ENCODE data around the gene ATG9B. TPM values are rescaled to one million over a fixed set of nuclear protein-coding genes. Genes with fewer than 3 reads are reported as not detected.

The ATG9B gene
- total and polyA plus RNA-seq, 2 of the 13 experiments (the other 11 are each of a cell fraction or from before 2014, with no cell fraction given): 0.24 TPM; not detected in 1

GRCh38 chr7:151028131-151028947 lies 4.0 kb upstream of the ATG9B start, which contains the start of gene ABCB8 (continued):
- TF ChIP-seq ZBTB40 (IDR thresholded peaks at IDR 0.05) (no peak), ZBTB40 (CRISPR knock-in tag; IDR thresholded peaks at IDR 0.05) (peak; percentile 39; the same call in 1 of the 2 replicates), ZNF460 (CRISPR knock-in tag; IDR thresholded peaks at IDR 0.05; ENCODE audit: borderline replicate concordance) (no peak), MLXIP (CRISPR knock-in tag; IDR thresholded peaks at IDR 0.05; ENCODE audit: borderline replicate concordance) (no peak), ATF2 (CRISPR knock-in tag; IDR thresholded peaks at IDR 0.05) (no peak), ZNF768 (CRISPR knock-in tag; IDR thresholded peaks at IDR 0.05) (no peak), MBNL3 (CRISPR knock-in tag; conservative IDR thresholded peaks at IDR 0.05) (no peak), SIN3A (IDR thresholded peaks at IDR 0.05; ENCODE audit: borderline replicate concordance, low read depth, low read length) (peak; percentile 69; the same call in 1 of the 2 replicates), ZNF841 (CRISPR knock-in tag; IDR thresholded peaks at IDR 0.05; ENCODE audit: borderline replicate concordance) (0 out of 2 replicates have a peak, but pooled peaks have one; percentile 52), BORCS8-MEF2B (CRISPR knock-in tag; IDR thresholded peaks at IDR 0.05) (no peak), ZFP1 (CRISPR knock-in tag; IDR thresholded peaks at IDR 0.05) (no peak), MED13 (CRISPR knock-in tag; IDR thresholded peaks at IDR 0.05) (no peak), ZNF607 (CRISPR knock-in tag; IDR thresholded peaks at IDR 0.05; ENCODE audit: borderline replicate concordance) (0 out of 2 replicates have a peak, but pooled peaks have one; percentile 33), FOXO4 (CRISPR knock-in tag; conservative IDR thresholded peaks at IDR 0.05) (no peak)
